ENCODE results near the gene DOCK2. TPM values are rescaled to one million over a fixed set of nuclear protein-coding genes. Genes with fewer than 3 reads are reported as not detected.
"Not testable (repeated sequence)": the region's sequence is repeated elsewhere in the genome, so short reads cannot be mapped to it uniquely, and the experiment has no call there.

The DOCK2 gene
- total RNA-seq, 1 donor from 2014 or later, result 6.5 TPM

DNA sequence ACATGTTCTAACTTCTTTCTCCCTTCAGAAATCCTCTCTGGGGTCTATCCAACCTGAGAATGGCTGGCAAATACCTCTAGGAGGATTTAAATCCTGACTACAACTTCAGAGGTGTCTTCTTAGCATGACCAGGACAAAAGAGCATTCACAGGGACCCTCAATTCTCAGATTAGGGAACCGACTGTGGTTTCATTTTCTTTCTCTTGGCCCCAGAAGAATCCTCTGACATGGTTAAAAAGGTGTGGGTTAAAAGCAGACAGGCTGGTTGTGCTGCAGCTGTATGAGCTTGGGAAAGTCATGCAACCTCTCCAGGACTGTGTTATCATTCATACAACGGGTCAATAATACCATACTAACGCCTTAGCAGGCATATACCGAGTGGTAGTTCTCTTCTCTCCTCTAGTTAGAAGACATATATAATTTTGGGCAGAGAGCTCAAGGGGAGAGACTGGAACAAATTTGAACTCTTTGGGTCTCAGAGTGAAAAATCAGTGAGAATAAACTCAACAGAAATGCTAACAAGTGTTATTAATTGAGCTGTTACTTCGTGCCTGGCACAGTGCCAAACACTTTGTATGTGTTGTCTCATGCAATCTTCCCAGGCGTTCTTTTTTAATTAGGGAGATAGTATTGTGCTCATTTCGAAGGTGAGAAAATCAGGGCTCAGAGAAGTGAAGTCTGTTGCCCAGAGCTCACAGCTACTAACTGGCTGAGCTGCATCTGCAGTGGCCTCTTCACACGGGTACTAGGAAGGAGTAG lies 308.0 kb downstream of the DOCK2 start:
- Mint-ChIP-seq H3K27me3 (ENCODE audit: unreplicated experiment) (no peaks in the 10 kb centered on the region), H3K9me3 (ENCODE audit: unreplicated experiment) (no peaks in the 10 kb centered on the region), H3K4me3 (ENCODE audit: unreplicated experiment) (no peak overlapping the region), H3K27ac (ENCODE audit: unreplicated experiment) (no peak overlapping the region), H3K4me1 (ENCODE audit: unreplicated experiment) (peaks cover 11% of the 10 kb centered on the region), H3K36me3 (ENCODE audit: low read depth, unreplicated experiment) (no peaks in the 10 kb centered on the region)
- DNase-seq (ENCODE audit: low spot score), result no peak
- TF ChIP-seq, protein P1, sequence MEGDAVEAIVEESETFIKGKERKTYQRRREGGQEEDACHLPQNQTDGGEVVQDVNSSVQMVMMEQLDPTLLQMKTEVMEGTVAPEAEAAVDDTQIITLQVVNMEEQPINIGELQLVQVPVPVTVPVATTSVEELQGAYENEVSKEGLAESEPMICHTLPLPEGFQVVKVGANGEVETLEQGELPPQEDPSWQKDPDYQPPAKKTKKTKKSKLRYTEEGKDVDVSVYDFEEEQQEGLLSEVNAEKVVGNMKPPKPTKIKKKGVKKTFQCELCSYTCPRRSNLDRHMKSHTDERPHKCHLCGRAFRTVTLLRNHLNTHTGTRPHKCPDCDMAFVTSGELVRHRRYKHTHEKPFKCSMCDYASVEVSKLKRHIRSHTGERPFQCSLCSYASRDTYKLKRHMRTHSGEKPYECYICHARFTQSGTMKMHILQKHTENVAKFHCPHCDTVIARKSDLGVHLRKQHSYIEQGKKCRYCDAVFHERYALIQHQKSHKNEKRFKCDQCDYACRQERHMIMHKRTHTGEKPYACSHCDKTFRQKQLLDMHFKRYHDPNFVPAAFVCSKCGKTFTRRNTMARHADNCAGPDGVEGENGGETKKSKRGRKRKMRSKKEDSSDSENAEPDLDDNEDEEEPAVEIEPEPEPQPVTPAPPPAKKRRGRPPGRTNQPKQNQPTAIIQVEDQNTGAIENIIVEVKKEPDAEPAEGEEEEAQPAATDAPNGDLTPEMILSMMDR (IDR thresholded peaks at IDR 0.05; ENCODE audit: unreplicated experiment), result no peak

DNA sequence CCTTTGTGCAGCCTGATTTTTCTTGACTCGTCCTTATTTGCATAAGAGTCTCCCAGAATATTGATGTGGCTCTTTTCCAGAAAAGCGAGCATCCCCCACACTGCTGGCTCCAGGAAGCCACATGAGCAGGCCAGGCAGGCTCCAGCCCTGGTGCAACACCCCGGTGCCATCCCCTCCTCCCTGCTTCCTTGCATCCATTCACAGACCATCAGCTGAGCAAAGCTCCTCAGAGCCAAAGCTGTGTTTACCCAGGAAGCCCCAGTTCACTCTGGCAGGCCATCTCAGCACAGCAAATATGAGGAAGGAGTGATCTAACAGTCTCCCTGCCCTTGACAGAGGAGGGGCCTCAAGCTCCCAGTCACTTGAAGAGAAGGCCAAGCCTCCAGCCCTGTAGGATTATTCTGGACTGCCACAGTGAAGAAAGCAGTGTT lies 308.8 kb downstream of the DOCK2 start:
- H3K27ac Mint-ChIP-seq (ENCODE audit: unreplicated experiment), result no peak overlapping the region

DNA sequence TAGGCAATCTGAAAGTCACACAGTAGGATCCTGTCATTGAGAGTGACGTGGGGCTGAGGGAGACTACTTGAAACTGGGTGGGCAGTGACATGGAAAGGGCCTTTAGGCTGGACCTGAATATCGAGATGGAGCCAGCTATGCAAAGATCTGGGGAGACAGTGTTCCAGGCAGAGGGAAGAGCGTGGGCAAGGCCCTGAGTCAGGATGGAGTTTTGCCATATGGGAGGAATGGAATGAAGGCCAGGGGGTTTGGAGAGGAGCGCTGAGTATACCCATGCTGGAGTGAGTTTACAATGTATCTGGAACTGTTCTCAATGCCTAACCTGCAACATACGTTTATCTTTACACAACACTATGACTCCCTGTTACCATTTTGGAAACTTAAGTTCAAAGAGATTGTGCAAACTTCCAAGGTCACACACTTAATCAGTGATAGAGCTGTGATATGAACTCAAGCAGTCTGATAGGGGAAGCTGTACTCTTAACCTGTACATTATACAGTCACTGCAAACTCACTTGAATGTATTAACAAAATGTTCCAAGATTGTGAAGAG lies 309.7 kb downstream of the DOCK2 start:
- Mint-ChIP-seq H3K36me3 (ENCODE audit: low read depth, unreplicated experiment) (peaks cover 3% of the 10 kb centered on the region), H3K4me3 (ENCODE audit: unreplicated experiment) (no peak overlapping the region), H3K9me3 (ENCODE audit: unreplicated experiment) (no peaks in the 10 kb centered on the region), H3K27ac (ENCODE audit: unreplicated experiment) (no peak overlapping the region), H3K4me1 (ENCODE audit: unreplicated experiment) (peaks cover 11% of the 10 kb centered on the region), H3K27me3 (ENCODE audit: unreplicated experiment) (no peaks in the 10 kb centered on the region)
- no peak for DNase-seq (ENCODE audit: low spot score)
- TF ChIP-seq, protein P1 (IDR thresholded peaks at IDR 0.05; ENCODE audit: unreplicated experiment), result no peak

More for the DNA sequence above, 308.8 kb downstream of the DOCK2 start:
- H3K4me1 Mint-ChIP-seq (ENCODE audit: unreplicated experiment), result peaks cover 11% of the 10 kb centered on the region
- H3K27me3 Mint-ChIP-seq (ENCODE audit: unreplicated experiment), result no peaks in the 10 kb centered on the region
- no peak overlapping the region for H3K4me3 Mint-ChIP-seq (ENCODE audit: unreplicated experiment)
- TF ChIP-seq, protein P1 (IDR thresholded peaks at IDR 0.05; ENCODE audit: unreplicated experiment), result no peak
- H3K9me3 Mint-ChIP-seq (ENCODE audit: unreplicated experiment), result no peaks in the 10 kb centered on the region
- peaks cover 3% of the 10 kb centered on the region for H3K36me3 Mint-ChIP-seq (ENCODE audit: low read depth, unreplicated experiment)
- no peak for DNase-seq (ENCODE audit: low spot score)

DNA sequence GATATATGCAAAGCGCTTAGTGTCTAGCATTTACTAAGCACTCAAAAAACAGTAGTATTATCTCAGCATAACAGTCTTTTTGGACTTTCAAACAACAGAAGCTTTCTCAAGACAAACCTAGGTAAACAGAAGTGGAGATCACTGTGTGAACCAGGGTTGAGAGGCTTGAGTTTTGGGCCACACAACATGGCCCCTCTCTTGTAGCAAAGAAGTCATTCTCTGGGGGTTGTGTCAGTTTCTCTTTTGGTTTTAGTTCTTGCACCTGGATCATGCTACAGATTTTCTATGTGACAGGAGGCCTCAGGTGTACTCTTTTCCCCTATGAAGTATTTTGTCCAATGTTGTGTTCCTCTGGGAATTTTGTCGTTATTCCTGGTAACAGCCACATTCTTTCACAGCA lies 313.3 kb downstream of the DOCK2 start:
- peaks cover 11% of the 10 kb centered on the region for H3K4me1 Mint-ChIP-seq (ENCODE audit: unreplicated experiment)
- H3K27ac Mint-ChIP-seq (ENCODE audit: unreplicated experiment), result no peak overlapping the region
- no peak overlapping the region for H3K4me3 Mint-ChIP-seq (ENCODE audit: unreplicated experiment)
- peaks cover 3% of the 10 kb centered on the region for H3K36me3 Mint-ChIP-seq (ENCODE audit: low read depth, unreplicated experiment)
- H3K9me3 Mint-ChIP-seq (ENCODE audit: unreplicated experiment), result no peaks in the 10 kb centered on the region
- TF ChIP-seq, protein P1 (IDR thresholded peaks at IDR 0.05; ENCODE audit: unreplicated experiment), result no peak
- H3K27me3 Mint-ChIP-seq (ENCODE audit: unreplicated experiment), result peaks cover 1% of the 10 kb centered on the region
- DNase-seq (ENCODE audit: low spot score), result no peak

DNA sequence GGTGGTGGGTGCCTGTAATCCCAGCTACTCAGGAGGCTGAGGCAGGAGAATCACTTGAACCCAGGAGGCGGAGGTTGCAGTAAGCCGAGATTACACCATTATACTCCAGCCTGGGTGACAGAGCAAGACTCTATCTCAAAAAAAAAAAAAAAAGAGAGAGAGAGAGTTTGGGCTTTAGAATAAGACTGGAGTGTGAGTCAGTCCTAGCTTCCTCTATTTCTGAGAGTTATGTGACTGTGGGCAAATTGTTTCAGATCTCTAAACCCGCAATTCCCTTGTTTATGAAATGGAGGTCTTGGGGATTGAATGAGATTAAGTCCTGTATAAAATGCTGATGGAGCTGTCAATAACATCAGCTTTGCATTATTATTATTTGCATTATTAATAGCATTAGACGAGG lies 316.1 kb downstream of the DOCK2 start:
- not testable (repeated sequence) for H3K27ac Mint-ChIP-seq (ENCODE audit: unreplicated experiment); H3K4me1 Mint-ChIP-seq (ENCODE audit: unreplicated experiment); H3K9me3 Mint-ChIP-seq (ENCODE audit: unreplicated experiment); H3K36me3 Mint-ChIP-seq (ENCODE audit: low read depth, unreplicated experiment); DNase-seq (ENCODE audit: low spot score); H3K4me3 Mint-ChIP-seq (ENCODE audit: unreplicated experiment); H3K27me3 Mint-ChIP-seq (ENCODE audit: unreplicated experiment)

Data from endothelial cell (in vitro differentiated cells).